GM18507 (cell line): ENCODE results near the gene DEDD2.

Experiments used
- DNase-seq: peaks from one replicate; pipeline ENCODE4 v3.0.0; 2011; ENCODE audit warnings: low read depth; ENCODE audit not compliant: insufficient read length; ENCODE audit errors: extremely low spot score
- FAIRE-seq: peaks from 2 replicates; lab custom pipeline; 2011; peaks lifted over from hg19 to GRCh38; lab: Jason Lieb, UNC

DEDD2 gene

DNA sequence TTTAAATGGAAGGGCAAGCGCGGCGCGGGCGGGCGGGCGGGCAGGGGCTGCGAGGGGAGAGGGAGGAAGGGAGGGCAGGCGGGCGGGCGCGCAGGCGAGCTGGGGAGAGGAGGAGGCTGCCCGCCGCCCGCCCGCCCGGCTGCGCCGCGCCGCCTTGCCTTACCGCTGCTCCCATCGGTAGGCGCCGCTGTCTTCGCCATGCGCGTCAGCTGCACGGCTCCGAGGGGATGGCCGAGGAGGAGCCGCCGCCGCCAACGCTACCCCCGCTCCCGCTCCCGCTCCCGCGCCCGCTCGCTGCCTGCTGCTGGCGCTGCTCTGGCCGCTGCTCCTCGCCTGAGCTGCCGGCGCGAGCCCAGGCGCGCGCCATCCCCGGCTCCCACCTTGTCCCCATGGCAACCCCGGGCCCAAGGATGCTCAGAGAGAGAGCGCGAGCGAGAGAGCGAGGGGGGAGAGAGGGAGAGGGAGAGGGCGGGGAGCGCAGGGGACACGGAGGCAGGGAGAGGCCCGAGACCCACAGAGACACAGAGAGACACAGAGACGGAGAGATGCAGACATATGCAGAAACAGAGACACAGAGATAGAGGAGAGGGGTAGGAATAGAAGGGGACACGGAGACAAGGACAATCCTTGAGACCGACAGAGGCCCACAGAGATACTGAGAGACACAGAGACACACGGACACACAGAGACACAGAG is 40.3 kb downstream of the DEDD2 start:
- FAIRE-seq (no peak), DNase-seq (peak; percentile 37)

DNA sequence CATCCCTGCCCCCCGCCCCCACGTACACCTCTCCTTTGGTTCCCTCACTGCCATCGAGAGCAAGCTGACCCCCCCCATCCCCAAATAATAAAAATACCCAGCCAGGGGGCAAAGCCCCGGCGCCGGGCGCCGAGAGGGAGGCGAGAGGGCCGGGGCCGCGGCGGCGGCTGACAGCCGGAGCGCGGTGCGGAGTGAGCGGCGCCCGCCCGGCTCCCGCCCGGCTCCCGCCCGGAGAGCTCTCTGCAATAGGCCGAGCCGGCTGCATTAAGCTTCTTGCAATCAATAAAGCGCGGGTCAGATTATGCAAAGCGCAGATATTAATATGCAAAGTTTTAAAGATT is 40.9 kb downstream of the DEDD2 start:
- no peak for FAIRE-seq
- no peak for DNase-seq

DNA sequence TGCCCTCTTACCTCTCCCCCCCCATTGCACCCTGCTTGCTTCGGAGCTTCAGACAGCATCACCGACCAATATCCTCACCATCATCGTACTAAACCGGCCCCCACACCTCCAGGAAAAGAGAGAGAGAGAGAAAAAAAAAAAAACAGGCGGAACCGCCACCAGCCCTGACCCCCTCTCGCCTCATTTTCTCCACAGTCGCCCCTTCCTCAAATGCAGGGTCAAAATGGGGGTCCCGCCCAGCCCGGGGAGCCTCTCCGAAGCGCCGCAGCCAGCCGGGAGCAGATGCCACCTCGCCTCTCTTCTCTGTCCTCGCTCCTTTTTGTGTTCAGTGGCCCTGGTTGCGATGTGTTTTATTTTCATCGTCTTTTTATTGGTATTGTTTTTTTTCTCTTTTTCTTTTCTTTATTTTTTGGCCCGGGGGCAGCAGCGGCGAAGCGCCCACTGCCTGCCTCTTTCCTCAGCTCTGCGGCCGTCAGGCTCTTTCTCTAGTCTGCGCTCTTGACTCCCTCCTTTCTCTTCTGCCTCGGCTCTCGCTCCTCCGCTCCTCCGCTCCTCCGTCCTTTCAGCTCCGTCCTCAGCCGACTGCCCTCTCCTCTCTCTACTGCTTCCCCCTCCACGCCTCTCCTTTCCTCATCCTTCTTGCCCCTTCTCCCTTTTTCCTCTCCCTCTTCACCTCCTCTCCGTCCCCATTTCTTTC is 41.4 kb downstream of the DEDD2 start:
- no peak for FAIRE-seq

DNA sequence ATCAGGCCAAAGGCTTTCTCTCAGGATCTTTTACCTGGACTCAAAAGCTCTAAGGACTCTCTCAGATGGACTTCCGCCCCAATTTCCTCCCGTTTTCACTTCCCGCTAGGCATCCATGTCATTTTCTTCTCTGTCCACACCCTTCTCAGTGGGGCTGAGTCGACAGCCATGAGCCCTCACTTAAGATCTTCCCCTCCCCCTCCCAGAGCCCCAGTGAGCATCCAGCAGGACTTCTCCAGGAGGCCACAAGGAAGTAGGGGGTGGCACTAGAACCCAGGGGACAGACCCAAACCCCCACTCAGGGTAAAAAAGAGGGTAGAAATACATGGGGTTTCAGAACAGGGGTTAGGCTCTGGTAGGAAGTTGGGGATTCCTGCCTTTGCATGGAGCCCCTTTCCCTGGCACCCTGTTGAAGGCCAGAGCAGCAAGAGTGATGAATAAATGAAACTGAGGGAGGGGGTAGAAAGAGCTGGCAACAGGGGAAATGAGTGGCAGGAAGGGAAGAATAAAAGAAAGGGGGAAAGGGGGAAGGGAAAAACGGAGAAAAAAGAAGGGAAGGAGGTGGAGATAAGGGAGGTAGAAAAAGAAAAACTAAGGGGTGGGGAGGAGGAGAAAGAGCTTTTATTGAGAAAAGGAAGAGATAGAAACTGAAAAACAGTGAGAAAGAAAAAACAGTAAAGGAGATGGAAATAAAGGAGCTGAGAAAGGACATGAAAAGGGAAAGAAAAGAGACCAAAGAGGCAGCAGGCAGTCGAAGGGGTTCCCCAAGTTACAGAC is 42.3 kb downstream of the DEDD2 start:
- DNase-seq (no peak), FAIRE-seq (no peak)

More for the DNA sequence above, 41.4 kb downstream of the DEDD2 start:
- DNase-seq: no peak

DNA sequence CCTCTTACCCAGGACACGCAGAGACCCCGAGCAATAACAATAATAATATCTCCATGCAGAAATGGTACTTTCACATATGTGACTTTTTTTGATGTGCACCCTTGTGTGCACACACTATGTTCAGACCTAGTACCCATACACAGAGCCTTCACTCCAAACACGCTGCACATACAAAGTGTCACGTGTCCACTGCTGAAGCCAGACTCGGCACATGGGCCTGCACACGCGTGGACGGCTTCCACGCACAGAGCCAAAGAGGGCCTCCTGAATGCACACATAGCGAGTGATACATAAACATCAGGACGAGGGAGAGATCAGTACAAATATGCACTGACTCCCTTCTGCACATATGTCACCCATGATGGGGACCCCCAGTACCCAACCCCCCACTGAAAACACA is 43.3 kb downstream of the DEDD2 start:
- DNase-seq: no peak
- no peak for FAIRE-seq

DNA sequence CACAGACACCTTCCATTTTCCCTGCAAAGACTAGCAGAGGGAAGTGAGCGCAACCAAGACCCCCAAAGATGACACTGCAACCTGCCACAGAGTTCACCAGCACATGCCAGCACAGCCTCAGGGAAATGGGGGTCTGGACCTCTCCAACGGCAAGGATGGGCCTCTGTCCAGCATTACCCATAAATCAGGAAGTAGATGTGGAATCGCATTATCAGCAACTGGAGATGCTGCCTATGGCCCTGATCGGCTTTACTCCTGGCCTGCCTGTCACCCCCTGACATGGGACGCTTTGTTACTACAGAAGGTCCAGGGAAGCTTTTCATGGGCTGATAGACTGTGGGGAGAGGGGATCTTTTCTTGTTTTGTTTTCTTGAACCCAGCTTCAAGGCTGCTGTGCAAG is 43.8 kb downstream of the DEDD2 start:
- DNase-seq (no peak), FAIRE-seq (no peak)

DNA sequence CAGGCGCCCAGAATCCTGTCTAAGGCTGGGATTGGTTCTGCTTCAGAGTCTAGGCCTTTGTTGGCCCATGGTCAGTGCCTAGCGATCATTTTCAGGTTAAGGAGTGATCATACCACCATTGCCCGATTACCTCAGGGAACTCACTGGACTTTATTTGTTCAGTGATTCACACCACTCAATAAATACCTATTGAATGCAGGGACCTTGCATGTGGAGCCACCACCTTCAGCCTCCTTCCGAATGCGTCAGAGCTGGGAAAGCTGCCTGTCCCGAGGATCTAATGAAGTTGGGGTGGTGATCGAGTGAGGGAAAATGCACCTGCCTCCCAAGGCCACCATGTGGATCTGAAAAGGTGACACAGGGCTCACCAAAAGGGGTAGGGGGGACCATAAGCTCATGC is 45.2 kb downstream of the DEDD2 start:
- FAIRE-seq (no peak), DNase-seq (no peak)

DNA sequence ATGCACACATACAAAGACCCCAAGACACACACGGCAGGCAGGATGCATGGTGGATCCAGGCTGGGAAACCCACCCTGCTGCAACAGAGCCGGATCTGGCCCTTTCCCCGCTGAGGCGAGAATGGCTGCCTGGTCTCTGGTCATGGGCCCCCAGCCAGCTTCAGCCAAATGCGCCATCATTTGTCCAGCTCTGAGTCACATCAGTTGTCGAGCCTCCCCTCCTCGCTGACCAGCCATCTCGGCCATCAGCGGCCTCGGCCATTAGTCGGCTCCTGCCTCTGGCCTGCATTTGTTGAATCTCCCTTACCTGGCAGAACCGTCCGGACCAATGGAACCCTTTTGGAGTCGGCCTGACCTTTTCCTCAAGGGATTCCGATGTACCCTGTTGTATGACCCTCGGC is 46.8 kb downstream of the DEDD2 start:
- no peak for DNase-seq
- FAIRE-seq: no peak

DNA sequence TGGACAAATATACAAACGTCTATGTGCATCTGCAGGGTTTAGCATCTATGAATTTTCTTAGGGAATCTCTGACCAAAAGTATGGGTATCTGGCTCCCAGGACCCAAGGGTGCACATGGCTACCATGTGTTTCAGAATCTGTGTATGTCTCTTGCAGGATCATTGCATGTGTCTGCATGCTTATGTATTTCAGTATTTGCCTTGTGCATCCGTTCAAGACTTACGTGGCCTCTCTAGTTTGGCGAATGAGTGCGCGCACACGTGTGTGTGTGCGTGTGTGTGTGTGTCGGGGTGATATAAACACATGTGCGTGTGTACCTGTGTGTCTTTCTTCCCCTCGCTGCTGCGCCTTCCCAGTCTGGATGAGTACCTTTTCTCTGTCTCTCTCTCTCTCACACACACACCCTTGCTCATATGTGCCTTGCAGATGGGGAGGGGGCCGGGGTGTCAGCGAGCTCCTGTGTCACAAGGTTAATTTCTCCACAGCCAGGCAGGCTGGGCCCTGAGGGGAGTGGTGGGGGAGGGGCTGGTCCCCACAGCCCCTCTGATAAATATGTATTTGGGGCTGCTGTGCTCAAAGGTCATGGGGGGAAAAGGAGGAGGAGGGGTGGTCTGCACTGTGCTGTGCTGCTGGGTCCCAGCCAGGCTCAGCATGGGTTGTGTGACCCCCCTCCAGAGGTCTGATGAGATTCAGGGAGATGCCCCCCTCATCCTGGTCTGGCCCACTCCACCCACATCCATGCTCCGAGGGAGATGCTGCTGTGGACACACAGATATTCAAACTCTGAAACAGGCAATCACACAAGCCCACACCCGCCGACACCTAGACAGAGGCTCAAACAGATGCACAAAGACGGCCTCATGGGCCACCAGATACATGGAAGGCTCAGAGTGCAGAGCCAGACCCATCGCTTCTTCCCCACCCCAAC is 47.7 kb downstream of the DEDD2 start:
- DNase-seq: no peak
- no peak for FAIRE-seq

DNA sequence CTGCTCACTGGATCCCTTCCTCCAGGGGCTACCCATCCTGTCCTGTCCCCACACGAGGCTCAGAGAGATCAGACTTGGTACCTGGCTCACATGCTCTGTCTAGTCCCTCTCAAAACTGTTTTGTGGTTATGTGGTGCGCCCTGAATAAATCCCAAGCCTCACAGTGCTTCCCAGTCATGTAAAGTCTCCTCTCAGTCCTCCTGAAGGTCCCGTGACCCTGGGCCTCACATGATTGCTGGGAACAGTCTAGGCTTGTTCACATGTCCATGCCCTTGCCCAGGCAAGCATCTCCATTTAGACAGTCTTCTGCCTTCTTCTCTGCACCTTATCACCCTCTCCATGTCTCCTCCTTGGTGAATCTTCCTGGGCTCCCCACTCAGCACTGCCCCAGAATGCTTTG is 49.3 kb downstream of the DEDD2 start:
- FAIRE-seq: no peak

DNA sequence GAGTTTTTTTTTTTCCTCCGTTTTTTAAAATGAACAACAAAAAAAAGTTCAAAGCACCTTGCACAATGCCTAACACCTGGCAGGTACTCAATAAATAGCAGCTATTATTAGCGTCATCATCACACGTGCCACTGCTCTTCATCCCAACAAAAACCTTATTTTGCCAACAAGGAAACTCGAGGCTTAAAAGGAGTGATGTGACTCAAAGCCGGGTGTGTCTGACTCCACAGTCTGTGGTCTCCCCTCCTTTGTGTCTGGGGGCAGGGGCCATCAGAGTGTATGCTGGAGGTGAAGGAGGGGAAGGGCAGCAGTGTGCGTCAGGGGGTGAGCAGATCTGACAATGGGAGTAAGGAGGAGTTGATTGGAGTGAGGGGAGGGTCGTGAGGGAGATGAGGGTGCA is 51.2 kb downstream of the DEDD2 start:
- DNase-seq (no peak), FAIRE-seq (no peak)

More for the DNA sequence above, 49.3 kb downstream of the DEDD2 start:
- DNase-seq: no peak

DNA sequence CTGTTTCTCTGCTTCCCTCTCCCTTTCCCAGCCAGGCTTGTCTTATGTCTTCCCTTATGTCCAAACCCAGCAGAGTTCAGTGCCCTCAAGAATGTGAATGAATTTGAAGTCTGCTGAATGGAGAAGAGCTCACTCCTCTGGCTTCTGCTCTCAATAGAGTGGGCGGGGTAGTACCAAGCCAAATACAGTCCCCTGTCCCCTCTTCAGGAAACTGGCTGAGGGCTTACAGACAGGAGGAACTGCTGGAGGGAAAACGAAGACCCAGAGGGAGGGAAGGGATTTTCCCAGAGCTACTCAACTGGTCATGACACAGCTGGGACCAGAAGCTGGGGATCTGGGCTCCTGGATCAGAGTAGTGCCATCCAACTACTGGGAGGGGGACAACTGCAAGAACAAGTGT is 52.3 kb downstream of the DEDD2 start:
- FAIRE-seq (no peak), DNase-seq (no peak)

DNA sequence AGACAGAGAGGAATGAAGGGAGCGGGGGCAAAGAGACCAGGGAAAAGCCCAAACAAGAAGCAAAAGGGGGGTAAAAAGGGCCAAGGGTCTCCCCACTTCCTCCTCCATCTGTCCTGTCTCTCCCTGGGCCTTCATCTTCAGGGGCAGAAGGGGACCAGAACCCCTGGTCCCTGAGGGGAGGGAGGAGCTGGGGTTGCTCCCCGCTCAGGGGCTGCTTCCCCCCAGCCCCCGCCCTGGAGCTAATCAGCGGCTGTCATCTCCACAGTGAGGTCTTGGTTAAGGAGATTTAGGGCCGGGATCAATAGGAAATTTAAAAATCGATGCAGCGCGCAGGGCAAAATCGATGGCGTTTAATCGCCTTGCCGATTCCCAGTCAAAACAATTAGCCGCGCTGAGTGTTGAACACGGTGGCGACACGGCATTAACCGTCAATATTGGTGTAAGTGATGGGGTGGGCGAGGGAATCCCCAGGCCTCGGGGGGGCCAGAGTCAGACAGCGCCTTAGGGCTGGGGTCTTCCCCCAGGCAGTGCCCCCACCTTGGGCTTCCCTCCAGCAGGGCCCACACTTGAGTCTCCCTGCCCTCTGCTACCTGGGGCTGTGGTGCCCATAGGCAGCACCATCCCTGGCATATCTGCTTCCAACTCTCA is 55.7 kb downstream of the DEDD2 start:
- no peak for FAIRE-seq
- DNase-seq: no peak

DNA sequence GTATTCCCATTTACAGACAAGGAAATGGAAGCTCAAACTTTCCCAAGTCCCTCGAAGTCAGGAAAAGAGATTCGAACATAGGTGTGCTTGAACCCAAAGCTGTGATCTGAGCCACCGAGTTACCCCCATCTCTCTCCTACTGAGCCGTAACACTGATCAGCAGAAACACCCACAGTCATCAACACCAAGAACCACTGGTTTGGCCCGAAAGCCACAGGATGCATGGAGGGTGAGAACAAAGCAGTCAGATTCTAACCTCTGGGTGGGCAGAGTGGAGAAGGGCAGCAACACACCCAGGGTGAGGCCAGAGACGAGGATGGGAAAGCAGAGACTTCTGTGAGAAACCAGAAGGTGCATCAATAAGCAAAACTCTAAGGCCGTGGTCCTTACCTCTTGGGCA is 57.5 kb downstream of the DEDD2 start:
- FAIRE-seq (no peak), DNase-seq (no peak)

DNA sequence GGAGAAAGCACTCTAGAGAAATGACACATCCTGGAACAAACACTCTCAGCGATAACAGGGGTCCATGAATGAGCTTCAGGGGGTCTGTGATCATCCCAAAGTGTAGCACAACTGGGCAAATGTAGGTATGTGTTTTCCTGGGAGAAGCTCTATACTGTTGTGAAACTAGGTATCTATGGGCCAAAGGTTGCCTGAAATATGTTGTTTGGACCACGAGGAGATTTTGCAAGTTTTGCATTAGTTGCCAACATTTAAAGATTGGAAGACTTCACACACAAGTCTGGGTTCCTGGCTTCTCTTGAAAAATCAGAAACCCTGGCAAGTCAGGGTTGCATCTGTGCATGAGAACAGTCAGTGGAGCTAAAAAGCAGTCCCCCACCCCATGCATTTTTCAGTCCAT is 58.6 kb downstream of the DEDD2 start:
- FAIRE-seq: no peak
- DNase-seq: no peak

DNA sequence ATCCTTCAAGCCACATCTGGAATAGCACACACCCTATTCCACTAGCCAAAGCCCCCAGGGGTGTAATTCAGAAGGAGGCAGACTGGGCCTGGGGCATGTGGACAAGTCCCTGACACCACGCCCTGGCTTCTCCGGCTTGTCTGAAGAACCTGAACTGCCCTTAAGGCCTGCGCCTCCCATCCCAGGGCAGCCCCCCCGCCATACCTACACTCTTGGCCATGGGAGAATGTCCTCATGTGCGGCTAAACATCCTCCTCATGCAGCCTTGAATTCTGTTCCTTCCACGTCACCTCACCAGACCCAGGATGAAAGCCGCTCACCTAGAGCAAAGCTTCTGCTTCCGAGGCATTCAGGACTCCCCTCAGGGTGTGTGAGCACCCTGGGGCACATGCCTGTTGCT is 60.9 kb downstream of the DEDD2 start:
- FAIRE-seq: no peak
- no peak for DNase-seq

DNA sequence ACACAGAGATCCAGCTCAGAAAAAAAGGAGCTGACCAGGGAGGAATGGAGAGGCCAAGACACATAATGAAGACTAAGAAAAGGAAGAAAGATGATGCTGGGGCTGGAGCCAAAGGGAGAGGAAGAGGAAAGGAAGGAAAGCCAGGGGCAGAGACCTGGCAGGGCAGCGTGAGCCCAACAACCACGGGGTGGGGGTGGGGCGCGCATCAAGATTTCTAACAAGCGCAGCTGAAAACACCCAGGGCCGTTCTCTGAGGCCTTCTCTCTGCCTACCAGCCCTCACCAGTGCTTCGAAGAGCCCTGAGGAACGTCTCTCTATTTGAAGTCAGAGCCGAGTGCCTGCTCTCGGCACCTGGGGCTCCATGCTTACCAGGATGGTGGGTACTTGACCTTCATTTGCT is 61.7 kb downstream of the DEDD2 start:
- DNase-seq (no peak), FAIRE-seq (no peak)

DNA sequence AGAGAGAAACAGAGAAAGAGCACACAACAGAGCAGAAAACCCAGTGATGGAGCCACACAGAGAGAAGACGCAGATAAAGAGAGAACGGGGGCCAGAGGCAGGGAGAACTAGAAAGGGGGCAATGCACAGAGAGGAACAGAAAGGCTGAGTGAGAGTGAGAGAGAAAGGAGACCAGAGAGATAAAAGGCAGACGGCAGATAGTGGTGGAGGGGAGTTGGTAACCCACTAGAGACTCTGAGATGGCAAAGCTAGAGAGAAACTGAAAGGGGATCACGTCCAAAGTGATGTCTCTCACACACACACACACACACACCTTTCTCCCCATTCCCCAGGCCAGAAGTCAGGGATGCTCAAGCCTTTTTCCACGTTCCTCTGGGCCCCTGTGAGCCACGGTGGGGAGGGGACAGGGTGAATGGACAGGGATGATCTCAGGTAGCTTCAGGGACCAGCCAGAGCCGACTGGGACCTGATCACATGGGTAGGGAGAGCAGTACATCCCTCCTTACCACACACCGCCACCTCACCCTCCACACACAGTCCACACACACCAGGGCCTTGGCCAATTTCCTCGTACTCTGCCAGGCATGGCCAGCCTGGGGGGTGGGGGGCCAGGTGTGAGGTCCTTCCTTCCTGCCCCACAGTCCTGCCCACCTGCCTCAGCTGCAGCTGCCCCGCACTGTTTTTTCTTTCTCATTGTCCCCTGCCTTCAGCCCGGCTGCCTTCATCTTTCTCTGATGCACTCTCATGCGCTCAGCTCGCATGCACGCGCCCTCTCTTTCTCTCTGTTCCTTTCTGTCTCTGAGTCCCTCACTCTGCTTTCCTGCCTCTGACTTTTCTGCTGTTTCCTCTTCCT is 62.8 kb downstream of the DEDD2 start:
- DNase-seq (no peak), FAIRE-seq (no peak)
